Measurements from ENCODE around the gene GPR137C. TPM values are rescaled to one million over a fixed set of nuclear protein-coding genes. Genes with fewer than 3 reads are reported as not detected.

Gene GPR137C
- total and polyA plus RNA-seq, 2 of the 13 experiments (the other 11 are each of a cell fraction or from before 2014, with no cell fraction given) = 0.34 to 0.51 TPM

GRCh38 chr14:52553671-52554575, 1.3 kb downstream of the GPR137C start:
- peak overlapping the region; percentile 66 for H3K9ac ChIP-seq (ENCODE audit: insufficient read depth, low read depth, low read length)
- ATAC-seq (peak; percentile 6; the same call in 2 of the 3 replicates), DNase-seq (ENCODE audit: low spot score) (peak; percentile 67), FAIRE-seq (peak; percentile 52)
- no peaks in the 10 kb centered on the region; a peak in 1 of 5 replicates for H3K36me3 ChIP-seq (replicated peaks in 1 of 2; ENCODE audit: control insufficient read depth in 1 of 2, insufficient read depth in 2 of 2, low read length in 2 of 2)
- peaks cover 3% of the 10 kb centered on the region; the same call in 1 of the 2 replicates for H3K9me3 ChIP-seq (ENCODE audit: low read length)
- peak overlapping the region; percentile 99 for H3K4me2 ChIP-seq (ENCODE audit: low read depth, low read length)
- ChIA-PET POLR2A (no interaction called here), CTCF (ENCODE audit: low intra/inter-chr PET ratio, low total read pairs) (no interaction called here)
- no peaks in the 10 kb centered on the region for H4K20me1 ChIP-seq (ENCODE audit: insufficient read depth, low read length)
- H3K27me3 ChIP-seq (ENCODE audit: control insufficient read depth in 1 of 2, insufficient read depth in 2 of 2, low read length in 2 of 2) = no peaks in the 10 kb centered on the region; a peak in 1 of 5 replicates
- H3K4me3 ChIP-seq (replicated peaks in 1 of 3; ENCODE audit: insufficient read depth in 1 of 3, low read depth in 2 of 3, low read length in 3 of 3) = peak overlapping the region; percentile 76 to 92 (median 88)
- H3K27ac ChIP-seq (ENCODE audit: extremely low read length, insufficient read depth, low read length) = peak overlapping the region; percentile 45
- H3K4me1 ChIP-seq (ENCODE audit: insufficient read depth, low read length) = peaks cover 35% of the 10 kb centered on the region
- 20% methylated on average over 9 of the region's 22 CpGs for WGBS (ENCODE audit: low lambda C conversion rate)
- intact Hi-C loops (cut with micrococcal nuclease; ENCODE audit: unreplicated experiment) = loop anchor here (5.0 kb wide), 3 partner anchors 97 to 247 kb away; partner anchors contain the start of gene PSMC6
- H3K79me2 ChIP-seq (ENCODE audit: insufficient read depth, low read length) = peaks cover 8% of the 10 kb centered on the region
- H2AFZ ChIP-seq (ENCODE audit: low read length) = no peak overlapping the region
- BruUV-seq (replicated peaks) = TSS peak; percentile 57
- in situ Hi-C loops (cut with HindIII; ENCODE audit: extremely low pct_ligation_motif_present, low pct_unique_long_range_greater_than_20kb) = no loop called here
- TF ChIP-seq ZNF775 (CRISPR knock-in tag; IDR thresholded peaks at IDR 0.05; ENCODE audit: borderline replicate concordance) = no peak
- TF ChIP-seq ZNF382 (CRISPR knock-in tag; IDR thresholded peaks at IDR 0.05; ENCODE audit: borderline replicate concordance) = no peak
- TF ChIP-seq E2F1 (CRISPR knock-in tag; IDR thresholded peaks at IDR 0.05) = no peak
- no peak for TF ChIP-seq PAXIP1 (CRISPR knock-in tag; conservative IDR thresholded peaks at IDR 0.05)
- TF ChIP-seq MEIS1 (CRISPR knock-in tag; IDR thresholded peaks at IDR 0.05; ENCODE audit: borderline replicate concordance) = no peak
- TF ChIP-seq TSC22D2 (CRISPR knock-in tag; IDR thresholded peaks at IDR 0.05; ENCODE audit: borderline replicate concordance) = no peak
- TF ChIP-seq RXRB (CRISPR knock-in tag; IDR thresholded peaks at IDR 0.05; ENCODE audit: borderline replicate concordance) = no peak
- TF ChIP-seq ZIK1 (CRISPR knock-in tag; IDR thresholded peaks at IDR 0.05; ENCODE audit: borderline replicate concordance, low read depth) = no peak
- no peak for TF ChIP-seq NRL (CRISPR knock-in tag; IDR thresholded peaks at IDR 0.05; ENCODE audit: borderline replicate concordance)
- no peak for TF ChIP-seq ZNF7 (CRISPR knock-in tag; IDR thresholded peaks at IDR 0.05)
- TF ChIP-seq NPAS2 (CRISPR knock-in tag; IDR thresholded peaks at IDR 0.05; ENCODE audit: borderline replicate concordance) = no peak
- TF ChIP-seq RBAK (CRISPR knock-in tag; IDR thresholded peaks at IDR 0.05) = no peak
- no peak for TF ChIP-seq ZSCAN21 (CRISPR knock-in tag; IDR thresholded peaks at IDR 0.05; ENCODE audit: borderline replicate concordance)
- TF ChIP-seq ZFP82 (CRISPR knock-in tag; IDR thresholded peaks at IDR 0.05; ENCODE audit: borderline replicate concordance) = no peak
- no peak for TF ChIP-seq SMC3 (IDR thresholded peaks at IDR 0.05; ENCODE audit: low read length)
- no peak for TF ChIP-seq HOXA7 (CRISPR knock-in tag; IDR thresholded peaks at IDR 0.05)
- TF ChIP-seq TFAP4 (IDR thresholded peaks at IDR 0.05; ENCODE audit: borderline replicate concordance, low read depth) = 0 out of 2 replicates have a peak, but pooled peaks have one; percentile 4

Measured in HepG2 (cell line).